Spinal cord (tissue), 10 donors: ENCODE results near the gene CCN2. TPM values are rescaled to one million over a fixed set of nuclear protein-coding genes. Genes with fewer than 3 reads are reported as not detected.
"Not testable (repeated sequence)": the region's sequence is repeated elsewhere in the genome, so short reads cannot be mapped to it uniquely, and the experiment has no call there.

Experiments used
- DNase-seq, 6 donors: peaks; one replicate each; pipeline versions ENCODE4 v3.0.0 to v3.0.0-alpha.2; 2013 to 2015; ENCODE audit warnings: low spot score in 6 of 6, low read depth in 4 of 6
- H3K27ac ChIP-seq: one replicate; pipeline ENCODE4 v1.5.1; 2013; ENCODE audit warnings: low read depth, low read length, control low read depth
- H3K27me3 ChIP-seq: one replicate; pipeline ENCODE4 v1.6.1; 2013; ENCODE audit warnings: low read length; ENCODE audit not compliant: control insufficient read depth, insufficient read depth
- H3K36me3 ChIP-seq: one replicate; pipeline ENCODE4 v1.6.1; 2013; ENCODE audit warnings: low read length; ENCODE audit not compliant: control insufficient read depth, insufficient read depth
- H3K4me1 ChIP-seq: one replicate; pipeline ENCODE4 v1.6.1; 2013; ENCODE audit warnings: low read length; ENCODE audit not compliant: control insufficient read depth, insufficient read depth
- H3K4me3 ChIP-seq: one replicate; pipeline ENCODE4 v1.5.1; 2013; ENCODE audit warnings: low read depth, low read length, control low read depth
- H3K9me3 ChIP-seq: one replicate; pipeline ENCODE4 v1.6.1; 2013; ENCODE audit warnings: low read length; ENCODE audit not compliant: control insufficient read depth, insufficient read depth
- WGBS: methylation state at CpG from one replicate; pipeline ENCODE4 v1.1.5; 2013; ENCODE audit warnings: missing lambda C conversion rate; ENCODE audit not compliant: insufficient coverage; 5-methylcytosine and 5-hydroxymethylcytosine counted together
- polyA plus RNA-seq, 2 donors: library from polyadenylated mRNA; unstranded; fragments of 120-200 nt; gene quantifications; one replicate each; pipeline ENCODE4 v1.2.1, GENCODE V29; 2013; ENCODE audit not compliant: insufficient read length in 2 of 2
- total RNA-seq, 2 donors: library from RNA; depleted of rRNA in 1 of 2; stranded (reverse); fragments of 120-200 nt in 1 of 2; fragments of >200 nt in 1 of 2; gene quantifications; one replicate each; pipeline versions ENCODE4 v1.2.3 to v1.2.4, GENCODE V29; 2013 to 2014
- donor health status: healthy.

Gene CCN2
- total and polyA plus RNA-seq, 4 donors, result 16.3 to 86.8 (median 32.0) TPM

- Histone ChIP-seq H3K36me3 (no peaks in the 10 kb centered on the region), H3K4me1 (no peaks in the 10 kb centered on the region), H3K27me3 (no peaks in the 10 kb centered on the region), H3K27ac (no peak overlapping the region), H3K4me3 (no peak overlapping the region), H3K9me3 (no peaks in the 10 kb centered on the region)
- peak in 4 of 6 donors; percentile 31 to 72 (median 54) for DNase-seq
- 0% methylated on average over 1 of the region's 2 CpGs for WGBS
Observed at GRCh38 chr6:131923356-131923755, 27.8 kb downstream of the CCN2 start.

- no CpG with 5 or more reads among the region's 3 CpGs for WGBS
- Histone ChIP-seq H3K36me3 (no peaks in the 10 kb centered on the region), H3K27ac (no peak overlapping the region), H3K27me3 (no peaks in the 10 kb centered on the region), H3K9me3 (no peaks in the 10 kb centered on the region), H3K4me3 (no peak overlapping the region), H3K4me1 (no peaks in the 10 kb centered on the region)
- DNase-seq, result no peak
Observed at GRCh38 chr6:131920656-131921055, 30.5 kb downstream of the CCN2 start.

DNA sequence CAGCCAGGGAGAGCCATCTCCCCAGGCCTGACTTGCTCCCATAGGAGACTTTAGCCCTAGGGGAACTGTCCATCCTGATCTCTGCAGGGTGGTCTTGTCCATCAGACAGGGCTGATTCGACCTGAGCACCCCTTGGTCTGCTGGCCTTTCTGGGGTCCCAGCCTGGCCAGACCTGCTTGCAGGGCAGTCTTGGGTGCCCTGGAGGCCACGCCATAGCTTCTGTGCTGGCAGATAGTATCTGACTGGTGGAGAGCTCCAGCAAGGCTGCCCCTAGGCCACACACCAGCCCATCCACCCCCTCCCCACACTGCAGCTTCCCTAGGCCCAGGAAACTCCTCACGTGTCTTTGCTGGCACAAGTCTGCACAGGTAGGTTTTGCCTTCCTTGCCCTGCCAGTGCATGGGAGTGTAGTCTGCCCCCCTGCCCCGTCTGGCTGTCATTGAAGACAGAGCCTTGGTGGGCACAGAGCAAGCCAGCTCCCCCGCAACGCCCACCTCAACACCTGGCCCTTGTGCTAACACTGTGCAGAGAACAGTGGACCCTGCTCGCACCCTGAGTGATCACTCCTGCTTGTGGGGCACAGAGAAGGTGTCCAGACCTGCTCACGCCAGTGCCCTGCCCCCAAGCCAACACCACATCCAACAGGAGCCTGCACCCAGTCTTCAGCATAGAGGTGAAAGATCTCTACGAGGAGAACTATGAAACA lies 32.4 kb downstream of the CCN2 start:
- Histone ChIP-seq H3K27me3 (no peaks in the 10 kb centered on the region), H3K36me3 (no peaks in the 10 kb centered on the region), H3K9me3 (no peaks in the 10 kb centered on the region), H3K27ac (no peak overlapping the region), H3K4me1 (no peaks in the 10 kb centered on the region), H3K4me3 (no peak overlapping the region)
- no peak for DNase-seq
- WGBS, result 98% methylated on average over 7 of the region's 9 CpGs

GRCh38 chr6:131917763-131918649 lies 33.2 kb downstream of the CCN2 start:
- no peaks in the 10 kb centered on the region for H3K36me3 ChIP-seq
- H3K4me1 ChIP-seq, result no peaks in the 10 kb centered on the region
- H3K27me3 ChIP-seq, result no peaks in the 10 kb centered on the region
- no peak for DNase-seq
- H3K4me3 ChIP-seq, result no peak overlapping the region
- WGBS, result 75% methylated on average over 3 of the region's 6 CpGs
- H3K27ac ChIP-seq, result no peak overlapping the region
- H3K9me3 ChIP-seq, result no peaks in the 10 kb centered on the region

DNA sequence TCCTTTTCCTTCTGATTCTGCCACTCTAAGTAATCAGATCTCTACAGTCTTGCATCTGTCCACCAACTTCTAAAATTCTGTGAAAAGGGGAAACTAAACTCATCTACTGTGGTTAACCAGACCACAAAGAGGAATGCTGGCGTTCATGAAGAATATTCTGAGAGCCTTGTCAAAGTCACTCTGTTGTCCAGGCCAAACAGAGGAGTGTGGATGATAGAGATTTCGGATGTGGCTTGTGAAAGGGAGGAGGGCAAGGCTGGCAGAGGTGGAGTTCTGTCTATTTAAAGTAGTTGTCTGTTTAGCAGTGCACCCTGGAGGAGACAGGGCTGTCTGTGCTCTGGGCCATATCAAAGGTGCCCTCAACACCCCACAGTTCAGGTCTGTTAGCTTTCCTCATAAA lies 33.9 kb downstream of the CCN2 start:
- Histone ChIP-seq H3K27me3 (no peaks in the 10 kb centered on the region), H3K4me1 (no peaks in the 10 kb centered on the region), H3K27ac (no peak overlapping the region), H3K4me3 (no peak overlapping the region), H3K9me3 (no peaks in the 10 kb centered on the region), H3K36me3 (no peaks in the 10 kb centered on the region)
- 85% methylated on average over 2 of the region's 2 CpGs for WGBS
- DNase-seq, result no peak

DNA sequence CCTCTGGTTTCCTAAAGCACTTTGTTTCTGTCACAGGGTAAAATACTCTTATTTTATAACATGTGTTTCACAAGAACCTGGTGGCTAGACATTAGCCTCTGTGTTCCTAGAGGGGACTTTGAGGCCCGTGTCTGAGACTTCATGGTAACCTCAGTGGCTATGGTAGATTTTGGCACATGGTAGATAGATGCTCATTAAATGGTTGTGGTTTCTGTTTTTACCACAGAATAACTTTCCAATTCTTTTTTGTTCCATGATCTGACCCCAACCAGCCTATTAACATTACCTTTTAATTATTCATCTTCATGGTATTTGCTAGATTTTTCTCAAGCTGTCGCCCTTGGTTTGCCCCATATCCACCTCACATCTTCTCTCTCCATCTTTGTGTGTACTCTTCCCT lies 34.3 kb downstream of the CCN2 start:
- H3K4me3 ChIP-seq, result no peak overlapping the region
- H3K27ac ChIP-seq, result no peak overlapping the region
- no peaks in the 10 kb centered on the region for H3K27me3 ChIP-seq
- 100% methylated on average over 1 of the region's 2 CpGs for WGBS
- H3K4me1 ChIP-seq, result no peaks in the 10 kb centered on the region
- no peaks in the 10 kb centered on the region for H3K36me3 ChIP-seq
- DNase-seq, result no peak
- H3K9me3 ChIP-seq, result no peaks in the 10 kb centered on the region

GRCh38 chr6:131916091-131916796 lies 34.9 kb downstream of the CCN2 start:
- no CpG with 5 or more reads among the region's 2 CpGs for WGBS

GRCh38 chr6:131914967-131915751 lies 36.0 kb downstream of the CCN2 start:
- peak; percentile 56 to 94 (median 66) for DNase-seq
- H3K4me1 ChIP-seq, result no peaks in the 10 kb centered on the region
- H3K36me3 ChIP-seq, result no peaks in the 10 kb centered on the region
- no peak overlapping the region for H3K27ac ChIP-seq
- 51% methylated on average over 3 of the region's 10 CpGs for WGBS
- H3K9me3 ChIP-seq, result no peaks in the 10 kb centered on the region
- no peak overlapping the region for H3K4me3 ChIP-seq
- no peaks in the 10 kb centered on the region for H3K27me3 ChIP-seq

More at GRCh38 chr6:131916091-131916796, 34.9 kb downstream of the CCN2 start:
- H3K27ac ChIP-seq, H3K27me3 ChIP-seq, H3K36me3 ChIP-seq, H3K4me1 ChIP-seq, DNase-seq, H3K9me3 ChIP-seq, H3K4me3 ChIP-seq: not testable (repeated sequence)

DNA sequence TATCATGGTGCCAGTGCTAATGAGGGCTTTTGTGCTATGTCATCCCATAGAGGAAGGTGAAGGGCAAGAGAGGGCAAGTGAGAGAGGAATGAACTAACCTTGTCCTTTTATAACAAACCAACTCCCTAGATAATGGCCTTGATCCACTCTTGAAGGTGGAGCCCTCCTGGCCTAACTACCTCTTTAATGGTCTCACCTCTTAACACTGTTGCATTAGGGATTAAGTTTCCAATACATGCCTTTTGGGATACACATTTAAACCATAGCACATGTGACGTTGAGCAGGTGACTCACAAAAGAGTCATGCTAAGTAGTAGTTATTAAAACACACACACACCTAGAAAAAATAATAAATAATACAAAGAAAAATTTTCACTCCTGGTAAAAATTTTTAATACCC lies 36.9 kb downstream of the CCN2 start:
- Histone ChIP-seq H3K4me1 (no peaks in the 10 kb centered on the region), H3K9me3 (no peaks in the 10 kb centered on the region), H3K36me3 (no peaks in the 10 kb centered on the region), H3K27me3 (no peaks in the 10 kb centered on the region), H3K27ac (no peak overlapping the region), H3K4me3 (no peak overlapping the region)
- no CpG with 5 or more reads among the region's 1 CpG for WGBS
- no peak for DNase-seq
